ENCODE measurements around the gene KCNG4.

Gene KCNG4

DNA sequence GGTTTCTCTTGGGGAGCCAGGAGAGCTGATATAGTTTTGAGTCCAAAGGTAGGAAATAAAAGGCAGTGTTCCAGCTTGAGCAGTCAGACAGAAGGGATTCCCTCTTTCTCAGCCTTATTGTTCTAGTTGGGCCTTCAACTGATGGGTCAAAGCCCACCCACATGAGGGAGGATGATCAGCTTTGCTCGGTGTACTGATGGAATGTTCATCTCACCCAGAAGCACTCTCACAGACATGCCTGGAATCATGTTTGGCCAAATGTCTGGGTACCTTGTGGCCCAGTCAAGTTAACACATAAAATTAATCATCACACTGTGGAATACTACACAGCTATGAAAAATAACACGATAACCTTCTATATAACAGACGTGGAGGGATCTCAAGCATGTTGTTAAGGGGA is 23.1 kb upstream of the KCNG4 start:
- no peak for DNase-seq

DNA sequence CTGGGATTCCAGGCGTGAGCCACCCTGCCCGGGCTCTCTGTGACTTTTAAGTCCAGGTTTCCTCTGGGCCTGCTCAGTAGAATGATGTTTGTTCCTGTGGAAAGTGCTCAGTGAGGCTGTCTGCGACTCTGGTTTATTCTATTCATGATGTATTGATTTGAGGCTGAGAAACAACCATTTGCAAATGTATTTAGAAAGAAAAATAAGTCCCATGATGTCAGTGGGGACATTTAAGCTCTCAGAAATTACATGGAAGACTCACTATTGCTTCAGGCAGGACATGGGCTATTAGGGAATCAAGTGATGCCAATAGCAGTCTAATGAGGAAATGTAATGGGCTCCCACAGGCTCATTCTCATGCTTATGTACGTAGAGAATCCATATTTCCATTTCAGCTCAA is 22.2 kb upstream of the KCNG4 start:
- no peak for DNase-seq

DNA sequence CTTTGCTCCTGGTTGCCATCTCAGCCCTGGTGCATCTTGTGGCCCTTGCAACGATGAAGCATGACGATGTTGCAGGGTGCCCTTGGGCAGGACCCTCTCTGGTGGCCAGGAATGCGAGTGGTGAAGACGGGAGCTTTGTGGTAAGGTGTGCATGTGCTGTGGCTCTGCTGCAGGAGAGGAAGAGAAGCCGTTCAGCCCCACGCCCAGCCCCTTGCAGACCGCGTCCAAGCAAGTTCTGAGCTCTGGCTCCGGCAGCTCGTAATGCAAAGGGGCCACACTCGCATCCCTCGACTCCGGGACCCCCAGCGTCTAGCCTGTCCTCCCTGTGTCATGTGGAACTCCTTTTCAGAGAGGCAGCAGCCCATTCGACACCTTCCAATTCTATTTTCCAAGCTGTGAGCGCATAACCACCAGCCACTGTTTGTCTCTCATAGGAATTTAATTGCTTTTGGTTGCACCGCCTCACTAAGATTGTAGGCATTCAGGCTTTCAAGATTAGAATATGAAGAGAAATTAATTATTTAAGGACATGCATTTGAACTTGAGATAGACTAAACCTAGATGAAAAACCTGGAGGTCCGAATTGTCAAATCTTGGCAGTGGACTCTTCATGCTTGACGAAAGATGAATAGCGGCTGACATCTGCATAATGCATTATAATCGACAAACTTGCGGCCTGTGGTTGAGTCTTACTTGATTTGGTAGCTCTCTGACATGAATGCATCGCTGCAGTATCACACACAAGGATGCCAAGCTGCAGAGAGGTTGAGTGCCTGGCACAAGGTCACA is 21.1 kb upstream of the KCNG4 start:
- DNase-seq, result no peak

DNA sequence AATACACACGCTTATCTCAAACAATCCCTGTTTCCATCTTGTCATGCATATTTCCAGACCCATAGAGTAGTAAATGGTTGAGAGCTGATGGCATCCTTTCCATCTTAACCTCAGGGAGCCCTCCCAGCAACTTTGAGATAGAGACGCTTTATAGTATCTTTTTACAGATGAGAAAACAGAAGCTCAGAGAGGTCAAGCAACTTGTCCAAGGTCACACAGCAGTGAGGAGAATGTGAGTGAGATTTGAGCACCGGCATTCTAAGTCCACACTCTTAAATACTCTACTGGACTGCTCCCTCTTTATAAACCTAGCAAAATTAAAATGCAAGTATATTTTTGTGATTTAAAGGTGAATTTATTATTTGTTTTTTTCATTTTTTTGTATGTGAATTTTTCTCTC is 19.9 kb upstream of the KCNG4 start:
- DNase-seq, result no peak

DNA sequence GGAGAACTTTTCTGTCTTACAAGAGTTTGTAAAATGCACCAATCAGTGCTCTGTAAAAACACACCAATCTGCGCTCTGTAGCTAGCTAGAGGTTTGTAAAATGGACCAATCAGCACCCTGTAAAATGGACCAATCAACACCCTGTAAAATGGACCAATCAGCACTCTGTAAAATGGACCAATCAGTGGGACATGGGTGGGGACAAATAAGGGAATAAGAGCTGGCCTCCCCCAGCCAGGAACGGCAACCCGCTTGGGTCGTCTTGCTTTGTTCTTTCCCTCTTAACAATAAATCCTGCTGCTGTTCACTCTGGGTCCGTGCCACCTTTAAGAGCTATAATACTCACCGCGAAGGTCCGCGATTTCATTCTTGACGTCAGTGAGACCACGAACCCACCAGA is 18.5 kb upstream of the KCNG4 start:
- no peak for DNase-seq

DNA sequence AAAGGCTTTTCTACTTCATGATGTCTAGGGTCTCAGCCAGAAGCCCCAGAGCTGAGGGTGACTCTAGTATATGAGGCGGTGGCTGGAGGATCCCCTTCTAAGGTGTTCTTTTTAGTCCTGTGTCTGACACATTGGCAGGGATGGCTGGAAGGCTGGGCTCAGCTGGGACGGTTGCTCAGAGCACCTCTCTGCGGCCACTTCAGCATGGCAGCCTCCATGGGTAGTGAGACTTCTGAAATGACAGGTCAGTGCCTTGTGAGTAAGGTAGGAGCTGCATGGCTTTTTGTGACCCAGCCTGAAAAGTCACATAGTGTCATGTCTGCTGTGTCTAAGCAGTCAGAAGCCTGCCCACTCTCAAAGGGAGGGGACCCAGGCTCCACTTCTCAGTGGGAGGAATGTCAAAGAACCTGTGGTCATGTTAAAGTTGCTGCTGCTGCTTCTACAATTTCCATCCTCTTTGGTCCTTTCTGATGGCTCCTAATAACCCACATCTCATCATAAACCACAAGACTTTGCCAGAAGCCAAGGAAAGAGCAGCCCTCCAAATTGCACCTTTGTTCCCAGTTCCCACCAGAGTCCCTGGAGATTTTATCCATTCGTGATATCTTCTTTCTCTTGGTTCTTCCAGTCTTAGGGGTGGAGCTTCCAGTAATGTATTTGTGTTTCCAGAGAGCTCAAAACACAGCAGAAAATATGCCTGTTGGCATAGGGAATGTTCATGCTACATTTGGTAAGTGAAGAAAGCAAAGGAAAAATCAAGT is 15.4 kb upstream of the KCNG4 start:
- no peak for DNase-seq

DNA sequence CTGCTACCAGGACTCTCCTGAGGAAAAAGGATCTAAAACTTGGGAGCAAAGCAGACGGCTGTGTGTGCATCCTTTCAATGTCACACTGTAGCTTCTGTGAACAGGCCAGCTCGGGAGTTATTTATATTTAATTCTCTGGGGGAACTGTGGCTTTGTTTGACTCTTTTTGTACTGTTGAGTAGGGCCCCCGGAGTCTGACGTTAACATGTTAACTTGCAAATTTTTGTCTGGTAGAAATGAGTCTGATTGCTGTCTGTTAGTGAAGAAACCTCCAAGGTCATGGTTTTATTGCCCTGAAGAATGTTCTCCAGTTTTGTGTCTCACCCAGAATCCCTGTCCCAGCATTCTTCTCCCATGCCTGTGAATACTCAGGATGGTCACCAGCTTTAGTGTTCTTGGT is 14.2 kb upstream of the KCNG4 start:
- no peak for DNase-seq

DNA sequence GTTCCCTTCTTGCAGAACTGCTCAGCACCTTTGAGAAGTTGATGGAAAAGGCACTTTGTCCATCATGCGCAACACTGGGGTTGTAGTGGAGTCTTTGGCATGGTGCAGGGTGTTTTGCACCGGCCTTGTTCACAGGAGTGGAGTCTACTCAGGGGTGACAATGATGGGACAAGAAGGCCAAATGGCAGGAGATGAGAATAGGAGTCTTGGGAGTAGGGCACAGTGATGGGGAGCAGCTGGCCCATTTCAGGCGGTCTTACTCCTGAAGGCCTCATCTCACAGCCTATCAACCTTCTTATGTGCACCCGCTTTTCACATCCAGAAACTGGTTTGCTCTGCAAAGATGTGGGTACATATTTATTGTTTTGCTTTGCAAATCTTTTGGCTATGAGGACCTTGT is 13.4 kb upstream of the KCNG4 start:
- no peak for DNase-seq

DNA sequence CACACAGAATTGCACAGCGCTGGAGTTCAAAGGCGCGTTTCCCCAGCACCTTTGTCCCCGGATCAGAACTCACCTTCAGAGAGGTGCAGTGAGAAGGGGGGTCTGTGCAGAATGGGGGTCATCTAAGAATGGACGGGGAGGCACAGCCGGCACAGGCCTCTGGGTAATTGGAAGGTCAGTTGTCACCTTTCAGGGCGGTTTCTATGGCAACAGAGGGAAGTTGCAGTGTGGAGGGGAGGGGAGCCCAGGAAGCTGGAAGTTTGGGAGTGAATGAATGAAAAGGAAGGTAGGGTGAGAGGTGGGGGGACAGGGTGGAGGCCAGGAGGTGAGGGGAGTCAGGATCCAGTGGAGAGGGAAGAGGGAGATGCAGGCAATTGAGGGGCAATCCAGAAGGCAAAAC is 12.4 kb upstream of the KCNG4 start:
- no peak for DNase-seq

DNA sequence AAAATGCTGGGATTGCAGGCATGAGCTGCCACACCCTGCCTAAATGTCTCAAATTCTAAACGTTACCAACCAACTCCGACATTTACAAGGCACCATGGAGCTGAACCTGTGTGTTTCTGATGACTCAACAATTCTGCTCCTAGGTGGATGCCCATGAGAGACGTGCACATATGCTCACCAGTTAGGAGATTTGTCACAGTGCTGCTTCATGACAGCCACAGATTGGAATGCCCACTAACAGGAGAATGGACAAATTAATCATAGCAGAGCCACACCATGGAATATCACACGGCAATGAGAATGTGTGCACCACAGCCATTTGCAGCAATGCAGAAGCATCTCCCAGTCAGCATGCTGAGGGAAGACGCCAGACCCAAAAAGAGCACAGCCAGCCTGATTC is 8.0 kb upstream of the KCNG4 start:
- DNase-seq, result no peak

DNA sequence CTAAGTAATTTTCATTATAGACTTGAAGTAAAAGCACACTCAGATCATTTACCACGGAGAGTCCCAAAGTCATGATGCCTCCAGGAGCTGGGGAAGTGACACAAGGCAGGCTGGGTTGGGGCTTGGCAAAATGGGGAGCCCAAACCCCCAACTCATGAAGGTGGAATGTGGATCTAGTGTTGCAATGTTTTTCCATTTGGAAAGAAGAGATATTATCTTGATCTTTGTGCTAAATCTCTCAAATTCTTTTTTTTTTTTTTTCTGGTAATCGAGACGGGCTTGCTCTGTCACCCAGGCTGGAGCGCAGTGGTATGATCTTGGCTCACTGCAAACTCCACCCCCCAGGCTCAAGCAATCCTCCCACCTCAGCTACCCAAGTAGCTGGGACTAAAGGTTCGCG is 7.5 kb upstream of the KCNG4 start:
- no peak for DNase-seq

DNA sequence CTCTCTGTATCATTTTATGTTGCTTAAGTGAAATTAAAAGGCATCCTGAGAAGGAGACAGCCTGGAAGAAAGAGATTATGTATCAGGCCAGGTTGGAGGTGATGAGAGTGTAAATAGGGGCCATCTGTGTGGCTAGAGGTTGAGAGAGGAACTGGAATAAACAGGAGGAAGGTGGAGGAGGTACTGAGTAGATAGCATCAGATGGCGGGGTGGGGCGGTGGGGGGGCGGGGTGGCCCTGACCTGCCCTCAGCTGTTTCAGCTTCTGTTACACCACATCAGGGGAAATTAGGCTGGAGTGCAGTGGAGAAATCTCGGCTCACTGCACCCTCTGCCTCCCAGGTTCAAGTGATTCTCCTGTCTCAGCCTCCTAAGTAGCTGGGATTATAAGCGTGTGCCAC is 6.9 kb upstream of the KCNG4 start:
- DNase-seq, result no peak

DNA sequence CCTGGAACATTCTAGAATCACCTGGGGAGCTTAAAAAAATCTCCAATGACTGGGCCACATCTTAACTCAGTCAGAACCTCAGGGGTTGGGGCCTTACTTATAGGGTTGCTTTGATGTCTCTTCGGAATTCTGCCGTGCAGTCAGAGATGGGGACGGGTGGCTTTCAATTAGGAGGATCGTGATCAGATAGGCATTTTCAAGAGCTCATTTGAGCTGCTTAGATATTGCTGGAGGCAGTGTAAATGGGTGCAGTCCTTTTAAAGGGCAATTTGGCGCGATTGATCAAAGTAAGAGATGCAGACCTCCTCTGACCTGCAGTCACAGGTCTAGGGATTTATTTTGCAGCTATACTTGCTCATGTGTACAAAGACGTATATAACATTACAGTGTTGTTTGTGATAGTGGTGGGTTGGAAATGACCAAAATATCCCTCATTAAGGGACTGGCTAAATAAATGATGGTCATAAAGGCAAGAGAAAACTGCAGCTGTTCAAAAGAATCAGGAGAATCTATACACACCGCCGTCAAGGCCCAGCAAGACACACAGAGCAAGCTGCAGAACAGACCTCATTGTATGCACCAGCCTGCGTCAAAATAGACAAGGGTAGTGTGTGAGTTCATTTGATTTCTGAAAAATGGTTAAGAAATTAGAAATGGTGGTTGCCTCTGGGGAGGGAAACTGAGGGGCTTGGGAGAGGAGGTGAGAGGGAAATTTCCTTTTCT is 6.3 kb upstream of the KCNG4 start:
- DNase-seq, result no peak

DNA sequence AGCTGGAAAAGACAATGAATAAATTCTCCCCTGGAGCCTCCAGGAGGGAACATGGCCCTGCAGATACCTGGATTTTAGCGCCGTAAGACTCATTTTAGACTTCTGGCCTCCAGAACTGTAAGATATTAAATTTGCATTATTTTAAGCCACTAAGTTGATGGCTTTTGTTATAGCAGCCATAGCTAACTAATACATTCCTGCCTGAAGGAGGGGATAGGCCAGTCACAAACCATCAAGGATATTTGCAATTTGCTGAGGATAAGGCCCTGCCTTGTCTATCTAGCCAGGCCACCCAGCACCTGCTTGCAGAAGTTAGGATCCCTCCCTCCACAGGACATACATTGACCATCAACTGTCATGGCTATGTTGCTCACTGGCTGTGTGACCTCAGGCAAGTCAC is 4.9 kb upstream of the KCNG4 start:
- no peak for DNase-seq

DNA sequence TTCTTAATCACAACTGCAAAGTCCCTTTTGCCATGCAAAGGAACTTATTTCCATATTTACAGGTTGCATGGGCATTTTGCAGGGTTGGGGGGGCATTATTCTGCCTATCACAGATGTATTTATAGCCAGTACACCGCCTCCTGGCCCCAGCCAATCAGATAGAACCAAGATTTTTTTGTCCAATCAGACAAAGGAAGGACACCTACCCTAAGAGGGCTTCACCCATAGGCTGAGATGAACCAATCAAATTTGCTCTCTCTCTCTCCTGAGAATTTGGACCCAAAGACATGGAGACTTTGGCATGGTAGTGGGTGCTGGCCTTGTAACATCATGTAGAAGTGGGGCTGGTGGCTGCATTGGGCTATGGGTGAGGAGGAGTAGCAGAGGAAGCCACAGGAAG is 3.9 kb upstream of the KCNG4 start:
- no peak for DNase-seq

DNA sequence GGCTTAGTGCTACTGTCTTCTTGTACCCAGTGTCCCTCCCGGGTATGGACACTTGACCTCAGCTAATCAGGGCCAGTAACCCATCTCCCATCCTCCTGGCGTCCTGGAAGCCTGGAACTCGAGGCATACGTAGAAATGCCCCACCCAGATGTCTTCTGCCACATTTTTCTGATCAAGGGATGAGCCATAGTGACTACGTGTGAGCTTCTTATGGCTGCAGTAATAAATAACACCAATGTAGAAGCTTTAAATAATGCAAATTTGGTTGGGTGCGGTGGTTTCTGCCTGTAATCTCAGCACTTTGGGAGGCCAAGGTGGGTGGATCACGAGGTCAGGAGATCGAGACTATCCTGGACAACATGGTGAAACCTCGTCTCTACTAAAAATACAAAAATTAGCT is 3.0 kb upstream of the KCNG4 start:
- no peak for DNase-seq

DNA sequence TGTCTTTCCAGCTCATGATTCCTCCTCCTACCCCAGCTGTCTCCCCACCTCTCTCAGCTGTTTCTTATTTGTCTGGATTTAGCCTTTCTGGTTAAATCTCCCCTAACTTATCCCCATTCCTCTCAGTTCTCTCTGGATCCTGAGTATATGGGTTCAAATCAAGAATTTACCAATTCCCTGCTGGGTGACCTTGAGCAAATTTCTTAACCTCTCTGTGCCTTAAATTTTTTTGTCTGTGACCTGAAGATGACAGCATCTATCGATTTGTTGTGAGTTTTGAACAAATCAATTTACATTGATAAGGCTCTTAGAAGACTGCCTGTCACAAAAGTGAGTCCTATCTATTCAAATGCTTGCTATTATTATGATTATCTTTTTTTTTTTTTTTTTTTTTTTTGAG is 2.0 kb upstream of the KCNG4 start:
- no peak for DNase-seq

DNA sequence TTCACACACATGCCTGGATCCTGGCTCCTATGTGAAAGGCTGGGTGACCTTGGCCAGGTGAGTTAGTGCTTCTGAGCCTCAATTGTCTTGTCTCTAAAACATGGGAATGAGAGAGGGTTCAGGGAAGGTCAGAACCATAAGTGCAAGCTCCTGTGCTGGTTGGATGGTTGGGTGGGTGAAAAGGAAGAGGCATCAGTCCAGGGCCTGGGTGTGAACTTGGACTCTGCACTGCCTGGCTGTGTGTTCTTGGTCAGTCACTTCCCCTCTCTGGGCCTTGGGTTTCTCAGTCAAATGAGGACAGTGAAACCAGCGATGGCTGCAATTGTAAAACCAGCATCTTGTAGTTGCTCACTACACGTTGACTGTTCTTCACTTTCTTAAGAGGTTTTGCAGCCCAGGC is 643 bp upstream of the KCNG4 start:
- DNase-seq, result no peak

DNA sequence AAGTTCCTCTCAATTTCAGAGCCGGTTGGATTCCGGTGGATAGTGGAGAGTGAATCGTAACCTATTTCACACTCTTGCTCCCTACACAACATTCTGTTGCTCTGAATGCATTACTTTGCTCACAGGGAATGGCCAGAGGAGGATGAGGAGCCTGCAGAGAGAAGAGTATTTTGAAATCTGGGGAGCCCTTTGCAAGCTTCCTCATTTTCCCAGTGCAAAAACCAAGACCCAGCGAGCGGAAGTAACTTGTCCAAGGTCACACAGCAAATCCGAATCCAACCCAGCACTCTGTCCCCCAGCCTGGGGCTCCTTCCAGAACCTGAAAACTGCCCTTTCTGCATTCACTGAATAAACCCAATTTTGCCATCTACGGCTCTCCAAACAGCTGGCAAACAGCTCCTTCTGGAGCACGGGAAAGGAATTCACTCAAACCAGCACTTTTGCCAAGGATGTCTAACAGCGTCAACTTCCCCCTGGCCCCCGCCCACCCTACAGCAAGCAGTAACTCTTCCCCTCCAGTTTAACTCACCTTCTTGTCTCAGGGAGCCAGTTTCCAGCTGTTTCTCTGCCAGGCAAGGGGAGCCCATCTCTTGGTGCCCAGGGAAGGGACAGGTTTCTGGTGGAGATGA is 557 bp downstream of the KCNG4 start:
- DNase-seq, result no peak

DNA sequence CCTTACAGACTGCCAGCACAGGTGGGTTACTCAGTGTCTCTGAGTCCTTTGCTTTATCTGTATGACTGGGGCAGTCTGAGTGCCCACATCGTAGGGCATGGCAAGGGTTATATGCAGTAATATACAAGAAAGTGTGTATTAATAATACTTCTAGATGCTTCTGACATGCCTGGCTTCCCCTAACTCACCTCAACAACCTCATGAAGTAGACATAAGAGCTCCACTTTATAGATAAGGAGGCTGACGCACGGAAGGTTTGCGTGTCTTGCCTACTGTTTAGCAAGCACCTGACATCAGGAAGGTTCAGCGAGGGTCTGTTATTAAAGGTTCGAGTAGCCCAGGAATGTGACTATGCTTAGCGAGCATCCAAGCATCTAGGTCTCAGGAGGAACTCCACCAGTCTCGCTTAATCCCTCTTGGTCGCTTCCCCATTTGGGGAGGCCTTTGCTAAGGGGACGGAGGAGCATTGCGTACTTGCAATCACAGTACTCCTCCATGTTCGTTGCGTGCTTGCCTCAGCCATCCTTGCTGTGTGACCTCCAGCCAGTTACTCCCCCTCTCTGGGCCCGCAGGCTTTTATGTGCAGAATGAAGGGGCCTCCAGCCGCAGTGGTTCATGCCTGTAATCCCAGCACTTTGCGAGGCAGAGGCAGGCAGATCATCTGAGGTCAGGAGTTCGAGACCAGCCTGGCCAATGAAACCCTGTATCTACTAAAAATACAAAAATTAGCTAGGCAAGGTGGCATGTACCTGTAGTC is 1.6 kb downstream of the KCNG4 start:
- no peak for DNase-seq

DNA sequence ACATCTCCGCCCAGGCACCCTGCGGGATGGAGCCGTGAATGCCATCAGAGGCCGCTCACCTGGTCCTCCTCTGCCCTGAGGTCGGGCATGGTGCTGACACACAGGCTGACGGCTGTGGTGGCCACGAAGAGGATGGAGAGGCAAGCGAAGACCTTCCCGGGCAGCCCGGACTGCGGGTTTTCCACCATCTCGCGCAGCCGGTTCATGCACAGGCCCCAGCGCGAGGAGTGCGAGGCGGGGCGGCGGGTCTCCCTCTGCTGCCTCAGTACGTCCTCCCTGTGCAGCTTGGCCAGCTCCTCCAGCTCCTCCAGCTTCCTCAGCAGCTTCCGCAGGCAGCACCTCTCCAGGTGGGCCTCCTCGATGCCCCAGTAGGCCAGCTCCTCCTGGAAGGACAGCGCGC is 3.1 kb downstream of the KCNG4 start:
- DNase-seq, result no peak

DNA sequence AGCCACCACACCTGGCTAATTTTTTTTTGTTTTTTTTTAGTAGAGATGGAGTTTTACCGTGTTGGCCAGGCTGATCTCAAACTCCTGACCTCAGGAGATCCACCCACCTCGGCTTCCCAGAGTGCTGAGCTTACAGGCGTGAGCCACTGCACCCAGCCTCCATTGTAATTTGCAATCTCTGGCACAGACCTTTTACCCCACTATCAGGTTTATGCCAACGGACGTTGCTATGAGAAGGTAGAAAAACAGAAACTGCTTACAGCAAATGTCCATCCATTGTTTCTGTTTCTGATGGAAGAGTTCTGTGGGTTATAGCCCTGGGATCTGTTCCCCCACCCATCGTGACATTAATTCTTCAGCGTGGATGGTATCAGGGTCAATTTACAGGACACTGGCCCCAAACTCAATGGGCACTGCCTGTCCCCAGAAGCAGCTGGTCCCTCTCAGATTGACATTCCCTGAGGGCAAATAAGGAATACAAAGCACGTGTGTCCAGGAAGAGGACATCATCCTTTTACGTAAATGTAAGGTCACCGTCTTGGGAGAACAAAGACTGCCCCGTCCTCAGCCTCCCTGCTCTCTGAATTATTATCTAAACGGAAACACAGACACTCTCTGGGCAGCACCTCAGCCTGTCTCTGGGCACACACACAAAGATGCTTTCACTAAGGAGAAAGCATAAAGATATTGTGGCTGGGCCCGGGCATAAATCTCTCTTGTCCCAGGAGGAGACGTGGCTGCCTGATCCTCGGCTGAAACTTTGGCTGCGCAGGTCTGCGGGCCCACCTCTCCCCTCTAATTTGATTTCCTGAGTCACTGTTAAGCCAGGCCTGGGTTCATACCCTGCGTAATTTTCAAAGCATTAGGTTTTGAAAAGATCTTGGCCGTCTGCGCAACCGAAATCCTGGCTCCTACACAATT is 5.2 kb downstream of the KCNG4 start:
- DNase-seq, result no peak
